ENCODE measurements around the gene ACTR1B.

DNA sequence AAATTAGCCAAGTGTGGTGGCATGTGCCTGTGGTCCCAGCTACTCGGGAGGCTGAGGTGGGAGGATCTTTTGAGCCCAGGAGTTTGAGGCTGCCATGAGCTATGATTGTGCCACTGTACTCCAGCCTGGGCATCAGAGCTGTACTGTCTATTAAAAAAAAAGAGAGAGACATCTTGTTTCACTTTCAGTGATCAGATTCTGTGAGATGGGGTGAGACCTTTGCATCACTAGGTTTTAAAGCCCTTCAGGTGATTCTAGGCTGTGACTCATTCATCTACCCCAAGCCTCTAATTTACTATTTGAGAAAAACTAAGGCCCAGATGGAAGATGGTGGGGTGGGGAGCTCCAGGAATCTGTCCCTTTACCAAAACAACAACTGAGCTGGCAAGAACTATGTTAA, 12.8 kb upstream of the ACTR1B start:
- TF ChIP-seq, protein P1, sequence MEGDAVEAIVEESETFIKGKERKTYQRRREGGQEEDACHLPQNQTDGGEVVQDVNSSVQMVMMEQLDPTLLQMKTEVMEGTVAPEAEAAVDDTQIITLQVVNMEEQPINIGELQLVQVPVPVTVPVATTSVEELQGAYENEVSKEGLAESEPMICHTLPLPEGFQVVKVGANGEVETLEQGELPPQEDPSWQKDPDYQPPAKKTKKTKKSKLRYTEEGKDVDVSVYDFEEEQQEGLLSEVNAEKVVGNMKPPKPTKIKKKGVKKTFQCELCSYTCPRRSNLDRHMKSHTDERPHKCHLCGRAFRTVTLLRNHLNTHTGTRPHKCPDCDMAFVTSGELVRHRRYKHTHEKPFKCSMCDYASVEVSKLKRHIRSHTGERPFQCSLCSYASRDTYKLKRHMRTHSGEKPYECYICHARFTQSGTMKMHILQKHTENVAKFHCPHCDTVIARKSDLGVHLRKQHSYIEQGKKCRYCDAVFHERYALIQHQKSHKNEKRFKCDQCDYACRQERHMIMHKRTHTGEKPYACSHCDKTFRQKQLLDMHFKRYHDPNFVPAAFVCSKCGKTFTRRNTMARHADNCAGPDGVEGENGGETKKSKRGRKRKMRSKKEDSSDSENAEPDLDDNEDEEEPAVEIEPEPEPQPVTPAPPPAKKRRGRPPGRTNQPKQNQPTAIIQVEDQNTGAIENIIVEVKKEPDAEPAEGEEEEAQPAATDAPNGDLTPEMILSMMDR (IDR thresholded peaks at IDR 0.05; ENCODE audit: low read depth, low read length): no peak
- no peak for TF ChIP-seq EZH2phosphoT487 (IDR thresholded peaks at IDR 0.05; ENCODE audit: low read depth)
